HepG2 (cell line): ENCODE results near the gene ATP6V0D1. TPM values are rescaled to one million over a fixed set of nuclear protein-coding genes. Genes with fewer than 3 reads are reported as not detected.

ENCODE experiments used
- ASH2L ChIP-seq: fragments of 300-600, 200-600 bp; sonication (generic); IDR thresholded peaks from 2 replicates; pipeline ENCODE4 v1.7.0; 2017; ENCODE audit warnings: low read depth, mild to moderate bottlenecking, moderate library complexity, mixed read lengths, low read length; ENCODE audit not compliant: insufficient read length
- CBX2 ChIP-seq, 2 experiments: fragments of 200-600 bp in 1 of 2; sonication (generic); formaldehyde crosslinking in 1 of 2; IDR thresholded peaks; 2 replicates each; pipeline versions ENCODE4 v1.7.0 to v1.8.1; 2018 to 2022; ENCODE audit warnings: low read depth in 2 of 2, low read length in 1 of 2, mild to moderate bottlenecking in 1 of 2, missing genetic modification reagents in 1 of 2
- CCAR2 ChIP-seq: fragments of 200-400 bp; formaldehyde crosslinking; optimal IDR thresholded peaks from 2 replicates; pipeline ENCODE3; 2018; ENCODE audit warnings: low read depth, mild to moderate bottlenecking, low read length, moderate library complexity
- CREB1 ChIP-seq, 2 experiments: fragments of 450-650 bp in 1 of 2; IDR thresholded peaks; 2 replicates each; pipeline ENCODE4 v1.6.1; 2016 to 2017; ENCODE audit warnings: control low read depth in 1 of 2, mild to moderate bottlenecking in 1 of 2, missing compliant biosample characterization in 1 of 2, missing genetic modification characterization in 1 of 2
- HDAC2 ChIP-seq: sonication (generic); formaldehyde crosslinking; IDR thresholded peaks from 2 replicates; pipeline ENCODE4 v1.4.0; 2020; ENCODE audit warnings: missing genetic modification reagents
- HOXA3 ChIP-seq: sonication (generic); formaldehyde crosslinking; IDR thresholded peaks from 2 replicates; pipeline ENCODE4 v1.5.0; 2020; ENCODE audit warnings: missing genetic modification reagents
- MTERF4 ChIP-seq: sonication (generic); formaldehyde crosslinking; IDR thresholded peaks from 2 replicates; pipeline ENCODE4 v1.8.0; 2023; ENCODE audit warnings: mild to moderate bottlenecking, missing genetic modification reagents
- MTF2 ChIP-seq: sonication (generic); formaldehyde crosslinking; IDR thresholded peaks from 2 replicates; pipeline ENCODE4 v1.5.0; 2020; ENCODE audit warnings: missing genetic modification reagents, borderline replicate concordance
- RNF219 ChIP-seq: sonication (generic); formaldehyde crosslinking; IDR thresholded peaks from 2 replicates; pipeline ENCODE4 v1.5.0; 2020; ENCODE audit warnings: mild to moderate bottlenecking, missing genetic modification reagents
- USF2 ChIP-seq, 2 experiments: sonication (generic) in 1 of 2; formaldehyde crosslinking in 1 of 2; IDR thresholded peaks; 2 replicates each; pipeline versions ENCODE4 v1.5.1 to v1.6.1; 2011 to 2020; ENCODE audit warnings: borderline replicate concordance in 1 of 2, low read depth in 1 of 2, low read length in 1 of 2, mild to moderate bottlenecking in 1 of 2, missing genetic modification reagents in 1 of 2, moderate library complexity in 1 of 2
- ZKSCAN8 ChIP-seq: IDR thresholded peaks from 2 replicates; pipeline ENCODE4 v1.6.1; 2016; ENCODE audit warnings: borderline replicate concordance, missing genetic modification reagents, missing compliant biosample characterization
- ZMAT3 ChIP-seq: sonication (generic); formaldehyde crosslinking; conservative IDR thresholded peaks from 2 replicates; pipeline ENCODE4 v1.7.0; 2021; ENCODE audit warnings: missing genetic modification reagents
- ZNF232 ChIP-seq: sonication (generic); formaldehyde crosslinking; IDR thresholded peaks from 2 replicates; pipeline ENCODE4 v1.4.0; 2020; ENCODE audit warnings: missing genetic modification reagents, borderline replicate concordance
- ZNF761 ChIP-seq: sonication (generic); formaldehyde crosslinking; conservative IDR thresholded peaks from 2 replicates; pipeline ENCODE4 v1.4.0; 2020; ENCODE audit warnings: mild to moderate bottlenecking, missing genetic modification reagents
- ZSCAN12 ChIP-seq: sonication (generic); formaldehyde crosslinking; IDR thresholded peaks from 2 replicates; pipeline ENCODE4 v1.9.0; 2021; ENCODE audit warnings: mild to moderate bottlenecking, missing genetic modification reagents
- polyA plus RNA-seq, 8 experiments: library from polyadenylated mRNA; depleted of rRNA in 3 of 8; stranded (reverse) in 7 of 8; unstranded in 1 of 8; fragments of >200 nt; fragmentation: Illumina TruSeq in 4 of 8; extraction: Trizol in 4 of 8; gene quantifications; 2 replicates each; pipeline versions ENCODE4 v1.2.1 to v1.2.3, GENCODE V29; 2011 to 2016; ENCODE audit warnings: low read depth in 4 of 8, missing spikeins in 1 of 8, mixed read lengths in 1 of 8; ENCODE audit not compliant: insufficient read depth in 1 of 8
- total RNA-seq, 5 experiments: library from RNA; depleted of rRNA; stranded (reverse); fragments of >200 nt; fragmentation: Illumina TruSeq; extraction: Trizol; gene quantifications; 2 replicates each; pipeline ENCODE4 v1.2.3, GENCODE V29; 2016; ENCODE audit warnings: low read depth in 1 of 5

ATP6V0D1 gene
- total and polyA plus RNA-seq, 2 of the 13 experiments (the other 11 are each of a cell fraction or from before 2014, with no cell fraction given): 51.1 to 61.3 TPM

- peak; percentile 5 for TF ChIP-seq ASH2L
- no peak for TF ChIP-seq MTF2 (CRISPR knock-in tag)
- peak; percentile 18 for TF ChIP-seq CCAR2
- no peak for TF ChIP-seq USF2 (IDR thresholded peaks at IDR 0.05; ENCODE audit: low read depth, low read length)
- TF ChIP-seq USF2 (CRISPR knock-in tag; IDR thresholded peaks at IDR 0.05; ENCODE audit: borderline replicate concordance): no peak; the same call in 1 of the 2 replicates
- 0 out of 2 replicates have a peak, but pooled peaks have one; percentile 3 for TF ChIP-seq ZMAT3 (CRISPR knock-in tag)
- no peak for TF ChIP-seq ZNF232
- no peak for TF ChIP-seq MTERF4 (CRISPR knock-in tag)
- peak; percentile 84; the same call in 1 of the 2 replicates for TF ChIP-seq ZNF761 (CRISPR knock-in tag)
- no peak for TF ChIP-seq ZSCAN12 (CRISPR knock-in tag)
- TF ChIP-seq HDAC2: no peak
- TF ChIP-seq CBX2 (IDR thresholded peaks at IDR 0.05; ENCODE audit: low read depth, low read length): no peak
- TF ChIP-seq CBX2 (CRISPR knock-in tag; IDR thresholded peaks at IDR 0.05; ENCODE audit: low read depth): 0 out of 2 replicates have a peak, but pooled peaks have one; percentile 4
- no peak; the same call in 1 of the 2 replicates for TF ChIP-seq HOXA3 (CRISPR knock-in tag)
- no peak for TF ChIP-seq CREB1 (IDR thresholded peaks at IDR 0.05)
- TF ChIP-seq CREB1 (CRISPR knock-in tag; IDR thresholded peaks at IDR 0.05): no peak
- TF ChIP-seq ZKSCAN8: no peak
- no peak for TF ChIP-seq RNF219 (CRISPR knock-in tag)
Observed at GRCh38 chr16:67481561-67482232, 740 bp upstream of the ATP6V0D1 start (continued).
